HCT116 (cell line): ENCODE measurements around the gene TMEM238L. TPM values are rescaled to one million over a fixed set of nuclear protein-coding genes. Genes with fewer than 3 reads are reported as not detected.

Source experiments
- ATAC-seq: fragments of 200-7000 bp; cut with Tn5 transposase; 2 replicates; pipeline ENCODE4 v1.9.1; 2020; ENCODE audit warnings: mild to moderate bottlenecking, moderate library complexity
- BruUV-seq: library from RNA; stranded (reverse); fragments of 400-500 nt; replicated peaks from 2 replicates; lab custom pipeline; 2021; lab: Mats Ljungman, UMichigan
- CTCF ChIA-PET: fragments of 300-600 bp; sonication (Branson Sonifier 250); formaldehyde crosslinking; loops from one replicate; lab custom pipeline; 2021; ENCODE audit warnings: antibody characterized with exemption; lab: Charles Lee
- POLR2A ChIA-PET: fragments of 300-600, 350-600 bp; sonication (Branson Sonifier 250); formaldehyde crosslinking; loops from one replicate; lab custom pipeline; 2021; ENCODE audit warnings: antibody characterized with exemption; lab: Charles Lee
- RAD21 ChIA-PET, 2 experiments: fragments of 300-600 bp; sonication (Branson Sonifier 250); formaldehyde crosslinking; loops; one replicate each; lab custom pipeline; 2023; ENCODE audit warnings: low total read pairs in 2 of 2; ENCODE audit not compliant: uncharacterized antibody in 2 of 2, unreplicated experiment in 2 of 2, low non-redundant PET in 1 of 2; lab: Charles Lee
- DNase-seq: peaks from one replicate; pipeline ENCODE4 v3.0.0-alpha.2; 2010; ENCODE audit warnings: low read depth, low spot score
- H2AFZ ChIP-seq: fragments of 200-600 bp; shearing (Covaris generic), sonication (generic); 2 replicates; pipeline ENCODE4 v1.6.1; 2017; ENCODE audit warnings: low read depth, mixed run types, mixed read lengths, antibody characterized with exemption, low read length; ENCODE audit not compliant: poor library complexity, severe bottlenecking
- H3K27ac ChIP-seq: 2 replicates; pipeline ENCODE4 v1.5.1; 2012; ENCODE audit warnings: low read depth, low read length
- H3K27me3 ChIP-seq: fragments of 200-600 bp; sonication (generic); 2 replicates; pipeline ENCODE4 v1.6.1; 2016; ENCODE audit warnings: mixed run types, low read length, mixed read lengths; ENCODE audit not compliant: insufficient read depth
- H3K36me3 ChIP-seq, 2 experiments: fragments of 200-500 bp in 1 of 2; fragments of 200-600 bp in 1 of 2; sonication (Bioruptor generic) in 1 of 2; sonication (generic) in 1 of 2; 2 replicates each; pipeline versions ENCODE4 v1.5.1 to v1.6.1; 2014 to 2016; ENCODE audit warnings: low read length in 2 of 2, inconsistent platforms in 1 of 2, mixed read lengths in 1 of 2, mixed run types in 1 of 2; ENCODE audit not compliant: insufficient read depth in 2 of 2, control insufficient read depth in 1 of 2
- H3K4me1 ChIP-seq, 2 experiments: fragments of 200-600 bp in 1 of 2; sonication (generic) in 1 of 2; 2 replicates each; pipeline versions ENCODE4 v1.5.1 to v1.6.1; 2012 to 2017; ENCODE audit warnings: low read length in 2 of 2, inconsistent platforms in 1 of 2, mild to moderate bottlenecking in 1 of 2, mixed read lengths in 1 of 2, mixed run types in 1 of 2, moderate library complexity in 1 of 2; ENCODE audit not compliant: insufficient read depth in 2 of 2, control insufficient read depth in 1 of 2
- H3K4me2 ChIP-seq: fragments of 200-600 bp; sonication (generic); 2 replicates; pipeline ENCODE4 v1.6.1; 2017; ENCODE audit warnings: mixed run types, low read length, mixed read lengths
- H3K4me3 ChIP-seq, 2 experiments: fragments of 200-600 bp in 1 of 2; sonication (generic) in 1 of 2; replicated peaks in 1 of 2; 2 replicates each; pipeline ENCODE4 v1.5.1; 2011 to 2016; ENCODE audit warnings: low read length in 2 of 2, control low read depth in 1 of 2, low read depth in 1 of 2, mild to moderate bottlenecking in 1 of 2, mixed read lengths in 1 of 2, mixed run types in 1 of 2
- H3K79me2 ChIP-seq: fragments of 200-600 bp; sonication (generic); 2 replicates; pipeline ENCODE4 v1.6.1; 2017; ENCODE audit warnings: mild to moderate bottlenecking, mixed run types, low read length, moderate library complexity, mixed read lengths; ENCODE audit not compliant: insufficient read depth
- H3K9ac ChIP-seq: fragments of 200-600 bp; sonication (generic); 2 replicates; pipeline ENCODE4 v1.6.1; 2016; ENCODE audit warnings: low read length, mixed read lengths
- H3K9me2 ChIP-seq: fragments of 200-600 bp; sonication (generic), shearing (Covaris generic); 2 replicates; pipeline ENCODE4 v1.6.1; 2017; ENCODE audit warnings: mixed run types, mild to moderate bottlenecking, moderate library complexity; ENCODE audit not compliant: insufficient read depth
- H3K9me3 ChIP-seq, 2 experiments: fragments of 200-500 bp in 1 of 2; fragments of 200-600 bp in 1 of 2; sonication (Bioruptor generic) in 1 of 2; sonication (generic) in 1 of 2; 2 replicates each; pipeline ENCODE4 v1.6.1; 2014 to 2017; ENCODE audit warnings: low read length in 2 of 2, mixed read lengths in 2 of 2, inconsistent platforms in 1 of 2, low read depth in 1 of 2, mild to moderate bottlenecking in 1 of 2, mixed run types in 1 of 2, moderate library complexity in 1 of 2; ENCODE audit not compliant: control insufficient read depth in 1 of 2, insufficient read depth in 1 of 2
- H4K20me1 ChIP-seq: fragments of 200-600 bp; sonication (generic), shearing (Covaris generic); 2 replicates; pipeline ENCODE4 v1.6.1; 2017; ENCODE audit warnings: mixed run types, mild to moderate bottlenecking, moderate library complexity; ENCODE audit not compliant: insufficient read depth
- ATF3 ChIP-seq: IDR thresholded peaks from 2 replicates; pipeline ENCODE4 v1.6.1; 2012
- CEBPB ChIP-seq: IDR thresholded peaks from 2 replicates; pipeline ENCODE4 v1.6.1; 2012; ENCODE audit warnings: low read depth
- ELF1 ChIP-seq: IDR thresholded peaks from 2 replicates; pipeline ENCODE4 v1.6.1; 2012; ENCODE audit warnings: low read depth, borderline replicate concordance
- EZH2 ChIP-seq: fragments of 200-600 bp; sonication (generic); IDR thresholded peaks from 2 replicates; pipeline ENCODE4 v1.6.1; 2017; ENCODE audit warnings: antibody characterized with exemption, mixed run types
- FOSL1 ChIP-seq: IDR thresholded peaks from 2 replicates; pipeline ENCODE4 v1.6.1; 2012; ENCODE audit warnings: low read depth
- POLR2A ChIP-seq: IDR thresholded peaks from 2 replicates; pipeline ENCODE4 v1.7.0; 2011; ENCODE audit warnings: borderline replicate concordance; ENCODE audit not compliant: insufficient read depth, insufficient read length; ENCODE audit errors: extremely low read depth
- POLR2AphosphoS5 ChIP-seq: IDR thresholded peaks from 2 replicates; pipeline ENCODE4 v1.6.1; 2011; ENCODE audit warnings: mild to moderate bottlenecking, low read depth, low read length, moderate library complexity
- RAD21 ChIP-seq: IDR thresholded peaks from 2 replicates; pipeline ENCODE4 v1.6.1; 2012; ENCODE audit warnings: low read depth, mild to moderate bottlenecking
- REST ChIP-seq: IDR thresholded peaks from 2 replicates; pipeline ENCODE4 v1.6.1; 2012; ENCODE audit warnings: low read depth
- SRF ChIP-seq: IDR thresholded peaks from 2 replicates; pipeline ENCODE4 v1.6.1; 2012; ENCODE audit warnings: low read depth
- YY1 ChIP-seq: IDR thresholded peaks from 2 replicates; pipeline ENCODE4 v1.6.1; 2011; ENCODE audit warnings: low read length, low read depth, moderate library complexity, mild to moderate bottlenecking; ENCODE audit not compliant: insufficient replicate concordance; ENCODE audit errors: extremely low read depth
- ZBTB33 ChIP-seq: IDR thresholded peaks from 2 replicates; pipeline ENCODE4 v1.6.1; 2011; ENCODE audit warnings: mild to moderate bottlenecking, low read length, moderate library complexity; ENCODE audit not compliant: insufficient replicate concordance; ENCODE audit errors: extremely low read depth
- ZFX ChIP-seq: fragments of 450-650 bp; IDR thresholded peaks from 2 replicates; pipeline ENCODE4 v1.6.1; 2017
- ZNF274 ChIP-seq: fragments of 200-500 bp; sonication (Bioruptor generic); IDR thresholded peaks from 2 replicates; pipeline ENCODE4 v1.6.1; 2014; ENCODE audit warnings: mild to moderate bottlenecking, low read depth, low read length, inconsistent platforms
- intact Hi-C: fragments of 100-400 bp; cut with micrococcal nuclease; formaldehyde crosslinking; loops from 2 replicates; pipeline ENCODE4 v1.10.0; 2022
- total RNA-seq: library from RNA; stranded (reverse); gene quantifications from one replicate; pipeline ENCODE4 v1.2.1, GENCODE V29; 2021; ENCODE audit not compliant: unreplicated experiment

Gene TMEM238L
- total RNA-seq, 1 experiment from 2014 or later = not detected

- ChIA-PET CTCF (no interaction called here), POLR2A (no interaction called here), RAD21 (no interaction called here)
- H3K4me3 ChIP-seq = no peak overlapping the region
- no peaks in the 10 kb centered on the region for H4K20me1 ChIP-seq
- H3K9ac ChIP-seq = no peak overlapping the region
- H3K27me3 ChIP-seq = no peaks in the 10 kb centered on the region
- intact Hi-C loops = no loop called here
- no peak for DNase-seq
- no peaks in the 10 kb centered on the region for H3K9me3 ChIP-seq
- no peaks in the 10 kb centered on the region for H3K36me3 ChIP-seq
- no peaks in the 10 kb centered on the region for H3K4me1 ChIP-seq
- no peak overlapping the region for H3K4me2 ChIP-seq
- H3K79me2 ChIP-seq = no peaks in the 10 kb centered on the region
- no peak for ATAC-seq
- H3K9me2 ChIP-seq = no peaks in the 10 kb centered on the region
- no TSS peak for BruUV-seq
- H3K27ac ChIP-seq = no peak overlapping the region
- no peak for TF ChIP-seq FOSL1
- TF ChIP-seq SRF = no peak
- no peak for TF ChIP-seq ZNF274
- TF ChIP-seq, all 23 proteins: peak for 0
- no peak overlapping the region for H2AFZ ChIP-seq
These were observed 5.7 kb upstream of the TMEM238L start for GRCh38 chr17:10809605-10810004.

GRCh38 chr17:10807704-10808128 is 3.8 kb upstream of the TMEM238L start:
- no peak overlapping the region for H3K9ac ChIP-seq
- H3K4me1 ChIP-seq = no peaks in the 10 kb centered on the region
- CTCF ChIA-PET = no interaction called here
- ATAC-seq = no peak
- no TSS peak for BruUV-seq
- POLR2A ChIA-PET = no interaction called here
- no peak for DNase-seq
- no peak overlapping the region for H2AFZ ChIP-seq
- no peak overlapping the region for H3K27ac ChIP-seq
- H3K4me2 ChIP-seq = no peak overlapping the region
- intact Hi-C loops = no loop called here
- H3K36me3 ChIP-seq = no peaks in the 10 kb centered on the region
- RAD21 ChIA-PET = no interaction called here
- no peaks in the 10 kb centered on the region for H3K9me2 ChIP-seq
- H3K9me3 ChIP-seq = no peaks in the 10 kb centered on the region
- H4K20me1 ChIP-seq = no peaks in the 10 kb centered on the region
- no peaks in the 10 kb centered on the region for H3K27me3 ChIP-seq
- no peaks in the 10 kb centered on the region for H3K79me2 ChIP-seq
- H3K4me3 ChIP-seq = no peak overlapping the region
- TF ChIP-seq CEBPB = no peak
- no peak for TF ChIP-seq YY1
- TF ChIP-seq POLR2A = no peak
- no peak for TF ChIP-seq ZFX
- no peak for TF ChIP-seq ATF3
- no peak for TF ChIP-seq FOSL1
- TF ChIP-seq SRF = no peak
- no peak for TF ChIP-seq POLR2AphosphoS5
- no peak for TF ChIP-seq REST
- no peak for TF ChIP-seq EZH2
- TF ChIP-seq ZBTB33 = no peak
- TF ChIP-seq RAD21 = no peak
- no peak for TF ChIP-seq ELF1
